Ecto neural progenitor cell (in vitro differentiated cells): ENCODE data around the gene RHOT2.
"Not testable (repeated sequence)": the region's sequence is repeated elsewhere in the genome, so short reads cannot be mapped to it uniquely, and the experiment has no call there.

ENCODE experiments used
- DNase-seq: peaks from one replicate; pipeline ENCODE4 v3.0.0-alpha.2; 2018; ENCODE audit warnings: low spot score

RHOT2 gene

DNA sequence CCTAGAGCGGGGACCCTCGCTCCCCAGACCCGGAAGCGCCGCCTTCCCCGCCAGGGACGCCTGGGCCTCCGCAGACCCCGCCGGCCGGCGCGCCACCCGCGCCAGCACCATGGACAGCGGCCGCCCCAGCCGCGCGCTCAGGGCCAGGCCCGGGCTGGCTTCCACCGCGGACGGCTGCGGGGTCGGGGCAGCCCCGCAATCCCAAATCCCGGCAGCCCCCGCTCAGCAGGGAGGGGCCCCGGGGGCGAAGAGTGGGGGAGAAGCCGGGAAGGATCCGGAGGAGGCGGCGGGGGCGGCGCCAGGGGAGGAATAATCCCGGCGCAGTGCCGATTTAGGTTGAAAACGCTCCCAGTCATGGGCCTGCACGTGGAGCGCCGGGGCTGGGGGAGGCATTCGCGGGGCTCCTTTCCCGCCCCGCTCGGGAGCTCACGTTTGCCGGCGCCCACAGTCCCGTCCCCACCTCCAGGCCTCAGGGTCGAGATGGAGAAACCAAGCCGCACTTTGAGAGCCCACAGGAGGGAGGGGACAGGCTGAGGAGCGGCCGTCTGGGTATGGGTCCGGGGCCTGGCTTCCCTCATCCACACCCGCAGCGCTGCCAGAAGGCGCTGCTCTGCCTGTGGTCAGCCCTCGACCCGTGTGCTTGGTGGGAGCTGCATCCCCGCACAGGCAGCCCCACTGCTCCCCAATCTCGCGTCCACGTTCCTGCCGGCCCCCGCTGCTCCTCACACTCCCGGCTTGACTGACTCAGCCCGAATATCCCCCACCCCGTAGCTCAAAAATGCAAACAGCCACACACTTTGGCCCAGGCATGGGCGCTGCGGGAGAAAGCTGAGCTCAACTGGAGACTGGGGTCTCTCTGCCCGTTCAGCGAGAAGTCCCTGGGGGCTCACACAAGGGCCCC, 33.0 kb downstream of the RHOT2 start:
- peak; percentile 86 for DNase-seq

DNA sequence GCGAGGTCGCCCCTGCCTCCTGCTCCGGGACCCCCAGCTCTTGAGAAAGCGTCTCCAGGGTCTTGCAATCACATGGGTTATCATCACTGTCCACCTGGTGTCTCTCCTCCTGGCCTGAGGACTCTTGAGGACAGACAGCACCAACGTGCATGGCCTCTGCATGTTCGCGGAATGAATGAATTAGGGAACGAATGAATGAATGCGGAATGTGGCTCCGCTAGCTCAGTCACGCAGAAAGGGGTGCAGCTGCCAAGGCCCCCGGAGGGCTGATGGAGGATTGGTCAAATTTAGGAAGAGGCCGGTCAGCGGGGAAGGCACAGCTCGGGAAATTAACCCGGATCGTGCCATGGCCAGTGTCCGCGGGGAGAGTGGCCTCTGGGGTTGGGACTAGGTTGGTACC, 34.4 kb downstream of the RHOT2 start:
- no peak for DNase-seq

DNA sequence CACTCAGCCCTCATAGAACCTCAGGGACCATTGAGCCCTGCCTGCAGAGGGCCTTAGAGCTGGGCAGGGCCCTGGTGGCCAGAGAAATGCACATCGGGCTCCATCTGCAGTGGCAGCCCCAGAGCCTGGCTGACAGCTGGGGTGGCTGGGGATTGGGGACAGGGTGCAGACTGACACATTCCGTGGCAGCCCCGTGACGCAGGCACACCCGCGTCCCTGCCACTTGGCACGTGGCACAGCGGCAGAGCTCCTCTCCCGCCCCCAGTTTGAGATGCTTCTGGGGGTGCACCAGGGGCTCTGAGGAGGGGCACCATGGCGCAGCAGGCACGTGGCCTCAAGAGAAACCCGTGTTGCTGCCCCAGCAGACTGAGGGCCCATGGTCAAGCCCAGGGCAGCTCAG, 35.5 kb downstream of the RHOT2 start:
- DNase-seq = no peak

DNA sequence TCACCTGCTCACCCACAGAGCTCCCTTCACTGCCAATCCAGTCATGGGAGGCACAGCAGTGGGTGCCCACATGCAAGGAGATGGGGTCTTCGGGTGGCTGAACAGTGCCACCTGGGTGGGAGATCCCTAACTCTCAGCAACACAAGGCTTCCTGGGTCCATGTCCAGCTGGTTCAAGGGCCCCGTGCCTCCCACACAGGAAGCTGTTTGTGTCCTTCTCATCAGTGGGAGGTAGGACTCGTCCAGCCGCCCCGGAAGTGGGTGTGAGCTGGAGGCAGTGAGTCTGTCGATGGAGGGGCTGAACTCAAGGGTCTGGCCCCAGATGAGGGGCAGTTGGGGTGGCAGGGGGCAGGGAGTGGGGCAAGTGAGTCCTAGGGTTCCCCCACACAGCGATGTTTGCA, 36.1 kb downstream of the RHOT2 start:
- no peak for DNase-seq

DNA sequence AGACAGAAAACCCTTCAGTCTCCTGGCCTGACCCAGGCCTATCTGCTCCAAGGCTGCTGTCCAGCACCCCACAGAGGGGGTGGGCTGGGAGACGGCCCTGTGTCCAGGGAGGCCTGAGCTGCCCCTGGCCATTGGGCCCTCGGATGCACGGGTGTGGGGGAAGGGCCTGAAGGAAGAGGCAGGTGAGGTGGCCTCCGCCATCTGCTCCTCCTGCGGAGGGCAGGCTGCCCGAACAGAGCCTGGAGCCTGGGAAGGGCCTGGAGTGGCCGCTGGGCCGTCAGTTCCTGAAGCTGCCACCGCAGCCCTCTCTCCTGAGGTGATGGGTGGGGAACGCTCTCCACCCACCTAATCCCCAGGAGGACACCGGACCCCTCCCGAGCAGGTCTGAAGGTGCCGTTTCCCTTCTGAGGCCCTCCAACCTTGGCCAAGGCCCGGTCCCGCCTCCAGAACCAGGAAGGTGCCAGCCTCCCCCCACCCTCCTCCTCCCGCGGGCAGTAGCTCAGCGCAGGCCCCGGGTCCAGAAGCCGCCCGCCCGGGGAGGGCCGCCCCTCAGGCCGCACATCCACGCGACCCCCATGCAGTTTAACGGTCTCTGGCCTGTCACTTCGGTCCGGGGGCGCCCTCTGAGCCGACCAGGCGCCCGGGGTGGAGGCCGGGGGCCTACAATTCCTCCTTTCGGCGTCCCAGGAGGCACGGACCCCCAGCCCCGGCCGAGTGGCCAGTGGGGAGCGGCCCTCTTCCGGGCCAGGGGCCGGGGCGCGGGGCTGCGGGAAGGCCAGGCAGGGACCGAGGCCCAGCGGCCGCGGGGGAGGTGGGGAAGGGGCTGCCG, 36.8 kb downstream of the RHOT2 start:
- DNase-seq = no peak

DNA sequence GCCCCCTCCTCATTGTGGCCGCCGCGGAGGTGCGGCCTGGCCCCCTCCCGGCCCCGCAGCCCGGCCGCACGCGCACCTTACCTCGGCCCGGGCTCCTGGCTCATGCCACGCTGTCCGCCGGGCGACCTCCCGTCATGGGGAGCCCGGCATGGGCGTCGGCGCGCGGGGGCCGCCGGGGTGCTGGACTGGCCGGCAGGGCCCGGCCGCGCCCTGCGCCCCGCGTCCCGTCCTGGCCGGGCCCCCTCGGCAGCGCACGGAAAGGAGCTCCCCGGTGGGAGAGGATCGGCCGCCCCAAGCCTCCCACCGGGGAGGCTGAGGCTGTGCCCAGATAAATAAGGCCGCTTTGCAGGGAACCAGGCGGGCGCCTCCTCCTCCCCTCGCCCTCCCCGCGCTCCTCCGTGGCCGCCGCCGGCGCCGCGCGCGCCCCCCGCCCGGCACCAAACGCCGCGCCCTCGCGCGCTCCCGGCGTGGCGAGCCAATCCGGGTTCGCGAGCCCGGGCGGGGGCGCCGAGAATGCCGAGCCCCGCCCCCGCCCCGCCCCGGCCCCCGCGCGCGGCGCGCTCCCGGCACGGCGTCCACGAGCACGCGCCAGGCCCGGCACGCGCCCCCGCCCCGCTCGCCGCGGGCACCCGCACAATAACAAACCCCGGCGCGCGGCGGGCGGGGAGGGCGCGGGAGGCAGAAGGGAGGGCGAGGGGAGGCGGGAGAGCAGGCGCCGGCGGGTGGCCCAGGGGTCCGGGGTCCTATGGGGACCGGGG, 37.7 kb downstream of the RHOT2 start, which contains the start of gene FBXL16:
Gene FBXL16, minus strand, starts transcription at position 371 of the 758 bp plus-strand sequence. CDS start 8,396 bp downstream, outside the sequence.
- DNase-seq = no peak

DNA sequence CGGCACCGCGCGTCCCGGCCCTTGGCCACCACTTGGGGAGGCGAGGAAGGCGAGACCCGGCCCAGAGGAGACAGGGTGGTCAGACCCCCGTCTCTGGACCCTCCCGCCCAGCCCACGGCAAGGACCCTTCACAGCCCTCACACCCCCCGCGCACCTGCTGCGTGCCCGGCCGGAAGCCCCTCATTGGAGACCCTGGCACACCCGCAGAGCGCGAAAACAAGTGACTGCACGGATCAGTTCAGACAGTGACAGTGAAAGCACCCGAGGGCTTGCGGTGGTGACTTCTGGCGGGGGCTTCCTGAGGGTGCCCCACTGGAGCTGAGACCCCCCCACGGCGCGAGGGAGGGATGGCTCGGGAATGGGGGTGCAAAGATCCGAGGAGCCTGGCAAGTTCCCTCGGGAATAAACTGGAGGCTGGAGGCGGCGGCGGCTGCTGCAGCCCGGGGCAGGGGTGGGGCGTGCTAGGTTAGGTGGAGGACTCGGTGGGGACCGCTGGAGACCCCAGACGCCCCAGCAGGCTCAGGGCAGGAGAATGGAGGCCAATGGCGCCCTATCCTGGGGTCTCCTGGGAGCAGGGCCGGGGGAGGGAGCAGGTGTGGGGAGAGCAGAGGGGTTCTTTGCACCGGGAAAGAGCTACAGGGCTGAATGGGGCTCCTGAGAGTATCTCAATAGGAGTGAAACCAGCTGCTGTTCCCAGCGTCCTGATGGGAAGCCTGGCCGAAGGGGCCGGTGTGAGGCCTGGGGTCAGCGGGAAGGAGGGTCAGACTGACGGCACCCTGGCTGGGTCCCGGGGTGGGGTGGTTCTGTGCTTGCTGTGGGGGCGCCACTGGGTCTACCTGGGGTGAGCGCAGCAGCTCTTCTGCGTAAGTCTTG, 38.5 kb downstream of the RHOT2 start:
- no peak for DNase-seq

DNA sequence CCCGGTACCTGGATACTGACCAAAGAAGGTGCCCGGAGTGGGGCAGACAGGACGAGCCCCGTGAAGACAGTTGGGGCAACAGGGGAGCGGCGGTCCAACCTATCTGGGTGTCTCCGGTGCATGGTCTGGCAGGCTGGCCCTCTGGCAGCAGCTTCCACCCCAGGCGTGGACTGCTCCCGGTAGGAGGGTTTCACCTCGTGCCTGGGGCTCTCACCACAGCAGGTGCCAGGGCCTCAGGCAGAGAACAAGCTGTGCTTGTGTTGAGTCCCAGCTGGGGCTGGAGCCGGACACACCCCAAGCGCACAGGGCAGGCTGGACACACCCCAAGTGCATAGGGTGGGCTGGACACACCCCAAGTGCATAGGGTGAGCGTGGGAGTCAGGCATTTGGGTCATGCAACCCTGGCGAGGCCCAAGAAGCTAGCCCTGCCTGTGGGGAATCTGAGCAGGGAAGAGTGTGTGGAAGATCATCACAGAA, 39.2 kb downstream of the RHOT2 start:
- no peak for DNase-seq

DNA sequence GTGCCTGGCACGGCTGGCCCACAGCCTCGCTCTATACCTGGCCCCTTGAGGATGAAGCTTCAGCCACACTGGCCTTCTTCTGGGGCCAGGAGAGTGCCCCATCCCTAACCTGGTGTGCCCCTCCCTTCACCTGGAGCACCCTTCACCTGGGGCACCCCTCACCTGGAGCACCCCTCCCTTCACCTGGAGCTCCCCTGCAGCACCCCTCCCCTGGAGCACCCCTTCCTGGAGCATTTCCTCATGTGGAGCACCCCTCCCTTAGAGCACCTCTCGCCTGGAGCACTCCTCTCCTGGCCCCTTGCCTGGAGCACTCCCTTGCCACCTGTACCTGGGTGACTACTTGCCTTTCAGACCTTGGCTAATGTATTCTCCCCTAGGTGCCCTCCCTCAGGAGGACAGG, 40.1 kb downstream of the RHOT2 start:
- DNase-seq = no peak

DNA sequence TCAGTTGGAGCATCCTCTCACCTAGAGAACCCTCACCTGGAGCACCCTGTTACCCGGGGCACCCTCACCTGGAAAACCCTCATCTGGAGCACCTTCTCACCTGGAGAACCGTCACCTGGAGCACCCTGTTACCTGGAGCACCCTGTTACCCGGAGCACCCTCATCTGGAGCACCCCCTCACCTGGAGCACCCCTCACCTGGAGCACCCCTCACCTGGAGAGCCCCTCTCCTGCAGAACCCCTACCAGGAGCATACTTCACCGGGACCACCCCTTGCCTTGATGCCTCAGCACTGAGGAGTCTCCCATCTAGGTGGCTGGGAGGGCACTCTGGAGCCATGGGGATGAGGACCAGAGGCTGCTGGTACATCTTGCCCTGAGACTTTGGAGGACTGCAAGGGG, 41.0 kb downstream of the RHOT2 start:
- no peak for DNase-seq

DNA sequence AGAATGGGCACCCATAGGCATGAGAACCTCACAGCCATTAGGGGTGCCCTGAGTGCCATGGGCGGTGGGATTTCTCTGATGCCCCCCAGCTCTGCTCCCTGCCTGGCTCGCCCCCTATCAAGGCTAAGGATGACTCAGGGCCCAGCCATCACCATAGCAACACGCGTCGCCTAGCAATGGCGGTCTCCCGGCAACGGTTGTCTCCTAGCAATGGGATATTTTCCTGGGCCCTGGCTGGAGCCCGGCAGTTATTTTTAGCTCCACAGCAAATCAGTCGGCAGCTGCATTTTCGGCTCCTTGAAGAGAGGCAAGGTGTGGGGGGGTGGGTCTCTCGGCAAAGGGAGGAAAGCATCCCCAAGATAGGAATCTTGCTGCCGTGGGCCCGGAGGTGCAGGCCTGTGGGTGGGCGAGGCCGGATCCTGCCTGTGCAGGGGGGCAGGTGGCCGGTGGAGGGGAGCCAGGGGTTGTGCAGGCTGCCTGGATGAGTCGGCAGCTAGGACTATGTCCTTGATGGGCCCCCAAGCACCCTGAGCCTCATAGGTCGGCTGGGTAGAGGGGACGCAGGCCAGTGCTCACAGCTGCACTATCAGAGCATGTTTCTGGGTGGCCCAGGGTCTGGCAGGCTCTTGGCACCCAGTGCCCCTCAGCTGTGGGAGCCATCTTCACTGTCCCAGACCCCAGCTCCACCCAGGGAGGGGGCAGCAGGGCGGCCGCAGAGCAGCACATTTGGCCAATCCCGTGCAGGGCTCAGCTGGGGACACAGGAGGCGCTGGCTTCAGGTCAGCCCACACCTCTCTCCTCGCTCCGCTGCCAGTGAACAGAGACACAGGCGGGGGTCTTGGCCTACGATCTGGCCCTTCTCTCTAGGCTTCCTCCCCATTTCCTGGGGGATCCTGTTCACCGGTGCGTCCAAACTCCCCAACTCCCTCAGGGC, 41.9 kb downstream of the RHOT2 start:
- peak; percentile 91 for DNase-seq

DNA sequence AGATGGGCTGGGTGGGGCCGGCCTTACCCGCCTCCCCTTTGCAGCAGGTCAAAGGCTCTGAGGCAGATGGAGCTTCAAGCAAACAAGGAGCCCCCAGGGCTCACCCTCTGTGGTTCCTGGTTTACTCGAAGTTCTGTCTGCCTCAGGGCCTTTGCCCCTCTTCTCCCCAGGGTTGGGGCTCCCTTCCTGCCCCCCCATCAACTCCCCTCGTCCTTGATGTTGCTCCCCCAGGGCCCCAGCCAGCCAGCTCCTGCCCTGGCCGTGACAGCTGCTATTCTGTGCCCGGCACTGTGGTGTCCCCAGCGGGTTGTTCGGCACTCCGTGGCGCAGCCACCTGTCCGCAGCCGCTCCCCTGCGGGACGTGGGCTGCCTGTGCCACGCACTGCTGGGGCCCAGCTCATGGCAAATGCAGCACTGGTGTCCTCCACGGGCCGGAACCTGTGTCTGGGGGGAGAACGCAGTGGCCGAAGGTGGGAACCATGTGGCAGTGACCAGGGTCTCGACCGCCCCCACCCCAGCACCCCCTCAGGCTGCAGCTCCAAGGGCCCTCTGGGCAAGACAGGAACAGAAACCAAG, 42.7 kb downstream of the RHOT2 start:
- DNase-seq = no peak

DNA sequence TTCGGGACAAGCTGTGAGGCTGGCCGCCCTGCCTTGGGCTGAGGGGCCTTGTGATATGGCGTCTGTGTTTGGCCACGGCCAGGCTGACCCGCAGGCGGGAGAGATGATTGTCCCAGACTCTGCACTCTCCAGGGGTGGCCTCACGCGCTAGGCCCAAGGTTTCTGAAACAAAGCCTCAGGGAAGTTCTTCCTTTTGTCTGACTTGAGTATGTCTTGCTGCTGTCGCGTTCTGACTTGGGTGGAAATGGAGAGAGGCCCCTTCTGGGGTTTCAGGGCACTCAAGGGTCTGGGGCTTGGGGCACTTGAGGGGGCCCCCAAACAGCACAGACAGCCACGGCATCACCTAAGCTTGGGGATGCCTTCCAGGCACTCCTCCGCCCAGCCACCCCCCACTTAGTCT, 43.2 kb downstream of the RHOT2 start:
- no peak for DNase-seq

DNA sequence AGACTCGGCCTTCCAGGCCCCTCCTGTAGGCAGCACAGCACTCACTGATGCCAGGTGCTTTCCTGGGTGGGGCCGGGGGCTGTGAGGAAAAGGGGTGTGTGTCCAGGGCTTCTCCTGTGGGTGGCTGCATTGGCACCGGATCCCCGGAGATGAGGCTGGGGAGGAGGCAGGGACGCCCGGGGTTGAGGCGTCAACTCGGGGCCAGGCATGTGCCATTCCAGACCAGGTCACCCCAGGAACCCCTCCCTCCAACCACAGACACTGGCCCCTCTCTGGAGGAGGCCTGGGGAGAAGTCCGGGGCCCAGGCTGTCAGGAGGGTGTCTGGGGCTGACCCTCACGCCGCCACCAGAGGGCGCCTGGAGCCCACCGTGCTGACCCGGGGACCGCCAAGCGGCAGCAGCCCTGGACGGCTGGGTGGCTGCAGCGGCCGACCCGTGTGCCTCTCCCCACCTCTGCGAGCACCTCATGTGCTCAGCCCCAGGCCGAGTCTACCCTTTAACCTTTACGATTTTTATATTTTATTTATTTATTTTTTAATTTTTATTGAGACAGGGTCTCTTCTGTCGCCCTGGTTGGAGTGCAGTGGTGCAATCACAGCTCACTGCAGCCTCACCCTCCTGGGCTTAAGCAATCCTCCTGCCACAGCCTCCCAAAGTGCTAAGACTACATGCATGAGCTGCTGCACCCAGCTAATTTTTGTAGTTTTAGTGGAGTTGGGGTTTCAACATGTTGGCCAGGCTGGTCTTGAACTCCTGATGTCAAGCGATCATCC, 43.8 kb downstream of the RHOT2 start:
- peak; percentile 90 for DNase-seq

DNA sequence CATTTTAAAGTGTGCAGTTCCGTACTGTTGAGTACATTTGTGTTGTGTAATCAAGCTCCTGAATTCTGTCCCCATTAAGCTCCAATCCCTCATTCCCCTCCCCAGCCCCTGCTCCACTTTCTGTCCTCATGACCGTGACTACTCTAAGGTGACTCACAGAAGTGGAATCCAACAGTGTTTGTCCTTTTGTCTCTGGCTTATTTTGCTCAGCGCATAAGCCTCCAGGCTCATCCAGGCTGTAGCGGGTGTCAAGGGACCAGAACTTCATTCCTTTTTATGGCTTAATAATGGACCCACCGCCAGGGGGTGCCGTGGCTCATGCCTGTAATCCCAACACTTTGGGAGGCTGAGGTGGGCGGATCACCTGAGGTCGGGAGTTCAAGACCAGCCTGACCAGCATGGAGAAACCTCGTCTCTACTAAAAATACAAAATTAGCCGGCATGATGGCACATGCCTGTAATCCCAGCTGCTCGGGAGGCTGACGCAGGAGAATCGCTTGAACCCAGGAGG, 44.9 kb downstream of the RHOT2 start:
- not testable (repeated sequence) for DNase-seq

DNA sequence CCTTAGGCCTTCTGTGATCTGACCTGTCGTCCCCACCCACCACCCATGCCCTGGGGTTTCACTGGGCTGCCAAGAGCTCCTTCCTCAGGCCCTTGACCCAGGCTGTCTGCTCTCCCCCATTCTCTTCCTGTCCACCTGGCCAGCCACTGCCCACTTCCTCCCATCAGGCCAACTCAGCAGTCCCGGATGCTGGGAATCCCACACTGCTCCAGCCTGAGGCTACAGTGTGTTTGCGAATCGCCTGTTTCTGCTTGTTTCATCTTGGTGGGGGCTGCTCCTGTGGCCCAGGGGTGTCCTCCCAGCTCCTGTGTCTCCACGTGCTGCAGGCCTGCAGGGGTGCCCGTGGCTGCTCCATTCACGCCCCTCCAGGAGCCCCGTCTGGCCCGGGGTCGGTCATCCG, 46.1 kb downstream of the RHOT2 start:
- no peak for DNase-seq

DNA sequence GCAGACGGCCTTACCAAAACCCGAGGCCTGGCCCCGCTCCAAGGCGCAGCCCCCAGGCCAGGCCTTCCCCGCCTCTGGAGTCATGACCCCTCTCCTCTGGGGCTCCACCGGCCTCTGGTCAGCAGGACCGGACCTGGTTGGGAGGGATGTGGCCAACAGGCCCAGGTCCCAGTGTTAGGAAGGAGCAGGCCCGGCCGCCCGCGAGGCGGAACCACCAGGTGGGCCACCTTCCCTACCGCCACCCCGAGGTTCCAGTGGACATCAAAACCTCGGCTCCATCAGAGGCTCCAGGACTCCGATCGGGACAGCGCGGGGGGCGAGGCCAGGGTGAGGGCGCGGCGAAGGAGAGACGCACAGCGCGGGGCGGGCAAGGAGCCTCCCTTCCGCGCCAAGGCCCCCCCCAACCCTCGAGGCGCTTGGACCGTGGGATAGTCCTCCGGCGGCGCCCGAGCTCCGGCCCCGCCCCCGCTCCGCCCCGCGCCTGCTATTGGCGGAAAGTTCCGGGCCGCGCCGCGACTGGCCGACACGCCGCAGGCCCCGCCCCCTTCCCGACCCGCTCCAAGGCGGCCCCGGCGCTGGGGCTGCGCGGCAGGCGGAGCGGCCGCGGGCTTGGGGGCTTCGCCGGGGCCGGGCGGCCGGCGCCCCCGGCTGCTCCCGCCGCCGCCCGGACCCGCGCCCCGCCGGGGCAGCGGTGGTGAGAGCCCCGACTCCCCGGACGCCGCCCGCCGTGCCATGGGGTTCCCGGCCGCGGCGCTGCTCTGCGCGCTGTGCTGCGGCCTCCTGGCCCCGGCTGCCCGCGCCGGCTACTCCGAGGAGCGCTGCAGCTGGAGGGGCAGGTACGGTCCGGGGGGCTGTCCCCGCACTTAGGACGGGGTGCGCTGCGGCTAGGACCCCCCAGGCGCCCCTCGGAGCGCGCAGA, 46.9 kb downstream of the RHOT2 start, which contains the start of gene METRN:
Gene METRN, plus strand, starts transcription at position 561 of the 919 bp plus-strand sequence. Its CDS starts 172 bp downstream, at position 733.
- DNase-seq = peak; percentile 95
